Endothelial cell of umbilical vein (primary cell): Measurements from ENCODE around the gene C1QTNF8. TPM values are rescaled to one million over a fixed set of nuclear protein-coding genes. Genes with fewer than 3 reads are reported as not detected.

Experiments used
- BruUV-seq: library from RNA; stranded (reverse); fragments of 400-500 nt; replicated peaks from 2 replicates; lab custom pipeline; 2021; lab: Mats Ljungman, UMichigan
- CTCF ChIA-PET: fragments of 300-600, 350-600 bp; sonication (Branson Sonifier 250); formaldehyde crosslinking; loops from one replicate; lab custom pipeline; 2021; ENCODE audit warnings: antibody characterized with exemption, inconsistent platforms; lab: Charles Lee
- POLR2A ChIA-PET: fragments of 300-600, 350-600 bp; sonication (Branson Sonifier 250); formaldehyde crosslinking; loops from one replicate; lab custom pipeline; 2021; ENCODE audit warnings: antibody characterized with exemption, inconsistent platforms; lab: Charles Lee
- DNase-seq: peaks from one replicate; pipeline ENCODE4 v3.0.0-alpha.2; 2011; ENCODE audit warnings: low read depth, low spot score
- FAIRE-seq: peaks from 2 replicates; lab custom pipeline; 2011; peaks lifted over from hg19 to GRCh38; lab: Jason Lieb, UNC
- H2AFZ ChIP-seq: 2 replicates; pipeline ENCODE4 v1.6.0; 2012; ENCODE audit warnings: low read depth, low read length, control low read depth, inconsistent platforms
- H3K27ac ChIP-seq: 2 replicates; pipeline ENCODE4 v1.5.1; 2011; ENCODE audit warnings: low read depth, mild to moderate bottlenecking, control low read depth, low read length, moderate library complexity; ENCODE audit not compliant: insufficient read depth
- H3K27me3 ChIP-seq, 2 experiments: 2 replicates each; pipeline versions ENCODE4 v1.6.0 to v1.6.1; 2011; ENCODE audit warnings: low read length in 2 of 2, mixed read lengths in 1 of 2; ENCODE audit not compliant: control insufficient read depth in 2 of 2, insufficient read depth in 2 of 2
- H3K36me3 ChIP-seq, 2 experiments: 2 replicates in 1 of 2; 3 replicates in 1 of 2; pipeline ENCODE4 v1.5.1; 2011; ENCODE audit warnings: low read length in 2 of 2, mild to moderate bottlenecking in 1 of 2, moderate library complexity in 1 of 2; ENCODE audit not compliant: control insufficient read depth in 2 of 2, insufficient read depth in 2 of 2; ENCODE audit errors: extremely low read depth in 1 of 2
- H3K4me1 ChIP-seq: 3 replicates; pipeline ENCODE4 v1.5.1; 2011; ENCODE audit warnings: mild to moderate bottlenecking, low read length; ENCODE audit not compliant: control insufficient read depth, insufficient read depth; ENCODE audit errors: extremely low read depth
- H3K4me2 ChIP-seq: 2 replicates; pipeline ENCODE4 v1.6.1; 2011; ENCODE audit warnings: low read length, control low read depth, mixed read lengths; ENCODE audit not compliant: insufficient read depth
- H3K4me3 ChIP-seq, 3 experiments: fragments of 200-600 bp in 1 of 3; sonication (generic), shearing (Covaris generic) in 1 of 3; replicated peaks in 1 of 3; 2 replicates each; pipeline ENCODE4 v1.5.1; 2011 to 2016; ENCODE audit warnings: control low read depth in 3 of 3, low read length in 3 of 3, mild to moderate bottlenecking in 2 of 3, inconsistent platforms in 1 of 3, low read depth in 1 of 3, moderate library complexity in 1 of 3; ENCODE audit not compliant: insufficient read depth in 1 of 3
- H3K79me2 ChIP-seq: 2 replicates; pipeline ENCODE4 v1.6.0; 2012; ENCODE audit warnings: low read length, inconsistent platforms; ENCODE audit not compliant: control insufficient read depth, insufficient read depth
- H3K9ac ChIP-seq: replicated peaks from 2 replicates; pipeline ENCODE3; 2011; ENCODE audit warnings: low read length, control low read depth; ENCODE audit not compliant: insufficient read depth; ENCODE audit errors: extremely low read depth
- H3K9me1 ChIP-seq: replicated peaks from 3 replicates; pipeline ENCODE4 v1.6.0; 2011; ENCODE audit warnings: mild to moderate bottlenecking, low read length; ENCODE audit not compliant: control insufficient read depth, insufficient read depth; ENCODE audit errors: extremely low read depth
- H3K9me3 ChIP-seq: replicated peaks from 2 replicates; pipeline ENCODE4 v1.5.1; 2012; ENCODE audit warnings: low read length, inconsistent platforms; ENCODE audit not compliant: control insufficient read depth, insufficient read depth
- H4K20me1 ChIP-seq: replicated peaks from 2 replicates; pipeline ENCODE3; 2011; ENCODE audit warnings: mild to moderate bottlenecking, low read length; ENCODE audit not compliant: control insufficient read depth, insufficient read depth; ENCODE audit errors: extremely low read depth
- CTCF ChIP-seq, 2 donors: IDR thresholded peaks; 1 replicate in 1 of 2; 2 replicates in 1 of 2; pipeline ENCODE4 v1.5.1; 2011; ENCODE audit warnings: low read length in 2 of 2, mild to moderate bottlenecking in 2 of 2, moderate library complexity in 2 of 2, control low read depth in 1 of 2, inconsistent platforms in 1 of 2, low read depth in 1 of 2; ENCODE audit not compliant: insufficient read depth in 1 of 2; ENCODE audit errors: extremely low read depth in 1 of 2
- EZH2 ChIP-seq: IDR thresholded peaks from 2 replicates; pipeline ENCODE4 v1.6.1; 2012; ENCODE audit warnings: borderline replicate concordance, low read depth, mild to moderate bottlenecking, moderate library complexity, low read length, inconsistent platforms; ENCODE audit not compliant: severe bottlenecking
- FOS ChIP-seq: IDR thresholded peaks from 2 replicates; pipeline ENCODE4 v1.6.1; 2011; ENCODE audit warnings: mild to moderate bottlenecking, low read length, moderate library complexity, borderline replicate concordance; ENCODE audit not compliant: insufficient read depth
- GATA2 ChIP-seq: IDR thresholded peaks from 2 replicates; pipeline ENCODE4 v1.7.0; 2011; ENCODE audit warnings: low read depth, mild to moderate bottlenecking, moderate library complexity, mixed read lengths, low read length; ENCODE audit not compliant: insufficient read length, insufficient read depth
- JUN ChIP-seq: IDR thresholded peaks from 2 replicates; pipeline ENCODE4 v1.6.1; 2011; ENCODE audit warnings: borderline replicate concordance, low read depth; ENCODE audit not compliant: insufficient read length, insufficient read depth
- MAX ChIP-seq: IDR thresholded peaks from 2 replicates; pipeline ENCODE4 v1.6.1; 2011; ENCODE audit not compliant: insufficient read depth, insufficient read length
- MYC ChIP-seq: IDR thresholded peaks from one replicate; pipeline ENCODE4 v1.6.1; 2011; ENCODE audit warnings: mild to moderate bottlenecking, low read depth, low read length
- POLR2A ChIP-seq: IDR thresholded peaks from 2 replicates; pipeline ENCODE4 v1.6.1; 2012; ENCODE audit warnings: low read depth, mild to moderate bottlenecking, control low read depth, low read length
- POLR2AphosphoS5 ChIP-seq: IDR thresholded peaks from 2 replicates; pipeline ENCODE4 v1.6.1; 2012; ENCODE audit warnings: low read depth, mild to moderate bottlenecking, control low read depth, low read length, moderate library complexity; ENCODE audit not compliant: insufficient read depth
- dilution Hi-C: fragments of 300-500 bp; cut with MboI; formaldehyde crosslinking; loops from one replicate; pipeline ENCODE4 v1.15.0; 2019; ENCODE audit warnings: low sequenced_read_pairs; ENCODE audit not compliant: extremely low pct_ligation_motif_present
- intact Hi-C: fragments of 100-400 bp; cut with micrococcal nuclease; formaldehyde crosslinking; loops from one replicate; pipeline ENCODE4 v1.10.0; 2022
- polyA plus RNA-seq, 4 experiments: library from polyadenylated mRNA; depleted of rRNA in 3 of 4; stranded (reverse) in 3 of 4; unstranded in 1 of 4; fragments of >200 nt; gene quantifications; 2 replicates each; pipeline versions ENCODE4 v1.2.1 to v1.2.3, GENCODE V29; 2011 to 2012; ENCODE audit warnings: missing spikeins in 1 of 4
- total RNA-seq: library from RNA; stranded (reverse); gene quantifications from 2 replicates; pipeline ENCODE4 v1.2.3, GENCODE V29; 2021

Gene C1QTNF8
- total and polyA plus RNA-seq, 2 donors (not counting 3 experiments of a cell fraction or from before 2014, with no cell fraction given), result not detected

- Histone ChIP-seq H3K4me3 (no peak overlapping the region), H3K9me3 (no peaks in the 10 kb centered on the region), H2AFZ (no peak overlapping the region), H4K20me1 (no peaks in the 10 kb centered on the region), H3K4me1 (peaks cover 14% of the 10 kb centered on the region), H3K36me3 (no peaks in the 10 kb centered on the region), H3K4me2 (no peak overlapping the region), H3K9ac (no peak overlapping the region), H3K27ac (no peak overlapping the region), H3K27me3 (no peaks in the 10 kb centered on the region), H3K9me1 (no peaks in the 10 kb centered on the region), H3K79me2 (no peaks in the 10 kb centered on the region)
- TF ChIP-seq GATA2 (no peak), POLR2A (no peak), EZH2 (no peak), JUN (no peak), MYC (no peak), POLR2AphosphoS5 (no peak), FOS (no peak), MAX (no peak), CTCF (IDR thresholded peaks at IDR 0.05; ENCODE audit: extremely low read depth in 1 of 2, insufficient read depth in 1 of 2, low read depth in 1 of 2, low read length in 2 of 2) (no peak)
- dilution Hi-C loops (no loop called here), intact Hi-C loops (no loop called here)
- ChIA-PET CTCF (no interaction called here), POLR2A (no interaction called here)
- BruUV-seq, result no TSS peak
- FAIRE-seq, result no peak
- no peak for DNase-seq
Observed at GRCh38 chr16:1089439-1089821, 6.6 kb downstream of the C1QTNF8 start.
